Activated CD4-positive, alpha-beta T cell treated with anti-CD3 and anti-CD28 coated beads, Interleukin-2, amount 10 ng/mL, durations not matched to agents 7 days and 5 days (primary cell): ENCODE measurements around the gene CASP9. TPM values are rescaled to one million over a fixed set of nuclear protein-coding genes. Genes with fewer than 3 reads are reported as not detected.
"Not testable (repeated sequence)": the region's sequence is repeated elsewhere in the genome, so short reads cannot be mapped to it uniquely, and the experiment has no call there.

ENCODE experiments used
- CTCF ChIA-PET: fragments of 350-600 bp; sonication (Branson Sonifier 250); formaldehyde crosslinking; loops from one replicate; lab custom pipeline; 2021; ENCODE audit warnings: antibody characterized with exemption; lab: Charles Lee
- POLR2A ChIA-PET: fragments of 350-600 bp; sonication (Branson Sonifier 250); formaldehyde crosslinking; loops from one replicate; lab custom pipeline; 2021; ENCODE audit warnings: antibody characterized with exemption; lab: Charles Lee
- DNase-seq: peaks from one replicate; pipeline ENCODE4 v3.0.0-alpha.2; 2020
- H3K27ac Mint-ChIP-seq: one replicate; pipeline ENCODE4 v1.8.0; 2021; ENCODE audit warnings: mild to moderate bottlenecking, moderate library complexity, mixed read lengths
- H3K27me3 Mint-ChIP-seq: one replicate; pipeline ENCODE4 v1.8.0; 2021; ENCODE audit warnings: mixed read lengths
- H3K36me3 Mint-ChIP-seq: one replicate; pipeline ENCODE4 v1.8.0; 2021; ENCODE audit warnings: low read depth, mixed read lengths
- H3K4me1 Mint-ChIP-seq: one replicate; pipeline ENCODE4 v1.8.0; 2021; ENCODE audit warnings: mixed read lengths
- H3K4me3 Mint-ChIP-seq: one replicate; pipeline ENCODE4 v1.8.0; 2021; ENCODE audit warnings: mild to moderate bottlenecking, moderate library complexity, mixed read lengths
- H3K9me3 Mint-ChIP-seq: one replicate; pipeline ENCODE4 v1.8.0; 2021; ENCODE audit warnings: mixed read lengths
- total RNA-seq, 2 experiments: library from RNA; stranded (reverse); gene quantifications; one replicate each; pipeline ENCODE4 v1.2.3, GENCODE V29; 2021

CASP9 gene
- total RNA-seq, 2 experiments from 2014 or later, result 11.3 to 13.4 TPM

DNA sequence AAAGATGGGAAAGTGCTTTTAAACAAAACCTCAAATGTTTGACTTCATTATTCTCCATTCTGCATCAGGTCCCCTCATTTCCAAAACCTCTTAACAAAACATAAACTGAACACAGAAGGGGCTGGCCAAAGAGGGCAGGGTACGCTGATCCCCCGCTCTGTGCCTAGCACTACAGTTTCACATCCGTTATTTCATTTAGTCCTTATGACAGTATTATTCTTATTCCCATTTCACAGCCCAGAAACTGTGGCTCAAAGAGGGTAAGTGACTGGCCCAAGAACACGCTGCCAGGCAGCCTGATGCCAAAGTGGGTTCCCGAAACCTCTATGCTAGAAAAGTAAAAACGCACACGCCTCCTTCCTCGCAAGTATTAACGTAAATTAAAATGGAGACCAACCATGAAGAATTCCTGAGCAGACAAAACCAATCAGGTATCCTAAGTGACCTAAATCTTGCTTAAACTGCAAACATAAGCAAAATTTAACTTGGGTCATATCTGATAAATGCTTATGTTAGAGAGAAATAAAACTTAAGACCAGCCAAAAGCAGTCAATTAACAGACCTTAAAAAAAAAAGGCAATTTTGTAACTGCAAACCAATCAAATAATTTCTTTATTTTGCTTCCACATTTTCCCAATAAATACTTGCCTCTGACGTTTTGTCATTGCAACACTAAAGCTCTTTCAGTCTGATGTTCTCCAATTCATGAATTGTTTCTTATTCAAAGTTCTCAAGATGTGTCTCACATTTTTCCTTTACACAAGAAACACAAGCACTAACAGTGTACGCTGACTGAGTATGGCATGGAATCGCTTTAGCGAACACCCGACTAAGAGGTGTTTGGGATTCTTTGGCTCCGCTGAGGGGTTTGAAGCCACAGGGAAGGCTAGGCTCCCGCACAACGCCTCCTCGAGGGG lies 653 bp downstream of the CASP9 start:
- CTCF ChIA-PET, result no interaction called here
- Mint-ChIP-seq H3K9me3 (no peaks in the 10 kb centered on the region), H3K27ac (peak overlapping the region; percentile 98), H3K4me3 (peak overlapping the region; percentile 88), H3K27me3 (no peaks in the 10 kb centered on the region), H3K4me1 (peaks cover 60% of the 10 kb centered on the region), H3K36me3 (peaks cover 4% of the 10 kb centered on the region)
- POLR2A ChIA-PET, result interaction anchor here (1.3 kb wide), 1 partner anchor 9 kb away, joined by 16 read pairs; no protein-coding TSS in a partner anchor
- DNase-seq, result no peak

DNA sequence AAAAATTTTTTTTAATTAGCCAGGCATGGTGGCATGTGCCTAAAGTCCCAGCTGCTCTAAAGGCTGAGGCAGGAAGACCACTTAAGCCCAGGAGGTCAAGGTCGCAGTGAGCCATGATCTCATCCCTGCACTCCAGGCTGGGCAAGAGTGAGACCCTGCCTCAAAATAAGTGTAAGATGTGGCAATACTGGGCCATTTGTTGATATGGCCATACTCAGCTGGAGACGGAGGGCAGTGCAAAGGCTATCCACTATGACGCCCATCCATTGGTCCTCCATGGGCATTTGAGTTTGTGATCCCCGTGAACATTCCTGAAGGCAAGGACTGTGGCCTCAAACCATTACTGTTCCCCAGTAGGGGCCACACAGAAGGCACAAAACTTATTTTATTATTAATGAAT lies 1.5 kb downstream of the CASP9 start:
- Mint-ChIP-seq H3K4me3 (peak overlapping the region; percentile 36), H3K4me1 (peaks cover 58% of the 10 kb centered on the region), H3K27ac (no peak overlapping the region), H3K36me3 (peaks cover 12% of the 10 kb centered on the region), H3K27me3 (no peaks in the 10 kb centered on the region), H3K9me3 (no peaks in the 10 kb centered on the region)
- CTCF ChIA-PET, result no interaction called here
- POLR2A ChIA-PET, result no interaction called here
- no peak for DNase-seq

DNA sequence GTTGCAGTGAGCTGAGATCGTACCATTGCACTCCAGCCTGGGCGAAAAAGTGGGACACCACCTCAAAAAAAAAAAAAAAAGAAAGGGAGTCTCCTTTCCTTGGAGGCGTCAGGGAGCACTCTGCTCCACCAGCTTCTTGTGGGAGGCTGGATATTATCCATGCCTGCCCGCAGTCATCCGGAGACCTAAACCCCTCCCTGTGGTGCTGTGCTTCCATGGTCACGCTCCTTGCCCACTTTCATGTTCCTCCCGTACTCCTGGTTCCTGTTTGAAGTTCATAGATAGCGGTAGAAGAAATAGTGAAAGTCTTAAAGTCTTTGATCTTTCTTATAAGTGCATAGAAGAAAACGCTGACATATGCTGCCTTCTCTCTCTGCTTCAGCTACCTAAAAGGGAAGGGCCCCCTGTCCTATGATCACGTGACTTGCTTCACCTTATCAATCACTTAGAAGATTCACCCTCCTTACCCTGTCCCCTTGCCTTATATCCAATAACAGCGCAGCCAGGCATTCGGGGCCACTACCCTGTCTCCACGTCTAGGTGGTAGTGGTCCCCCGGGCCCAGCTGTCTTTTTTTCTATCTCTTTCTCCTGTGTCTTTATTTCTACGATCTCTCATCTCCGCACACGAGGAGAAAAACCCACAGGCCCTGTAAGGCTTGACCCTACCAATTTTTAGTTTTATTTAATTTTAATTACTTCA lies 2.7 kb downstream of the CASP9 start:
- peaks cover 24% of the 10 kb centered on the region for H3K36me3 Mint-ChIP-seq
- H3K4me3 Mint-ChIP-seq, H3K9me3 Mint-ChIP-seq, DNase-seq, H3K27me3 Mint-ChIP-seq, CTCF ChIA-PET: not testable (repeated sequence)
- POLR2A ChIA-PET, result interaction anchor here (0.6 to 0.7 kb wide), 2 partner anchors 104 to 273 kb away, joined by 3 to 6 read pairs; no protein-coding TSS in a partner anchor
- H3K27ac Mint-ChIP-seq, result peak overlapping the region; percentile 71
- peaks cover 62% of the 10 kb centered on the region for H3K4me1 Mint-ChIP-seq

DNA sequence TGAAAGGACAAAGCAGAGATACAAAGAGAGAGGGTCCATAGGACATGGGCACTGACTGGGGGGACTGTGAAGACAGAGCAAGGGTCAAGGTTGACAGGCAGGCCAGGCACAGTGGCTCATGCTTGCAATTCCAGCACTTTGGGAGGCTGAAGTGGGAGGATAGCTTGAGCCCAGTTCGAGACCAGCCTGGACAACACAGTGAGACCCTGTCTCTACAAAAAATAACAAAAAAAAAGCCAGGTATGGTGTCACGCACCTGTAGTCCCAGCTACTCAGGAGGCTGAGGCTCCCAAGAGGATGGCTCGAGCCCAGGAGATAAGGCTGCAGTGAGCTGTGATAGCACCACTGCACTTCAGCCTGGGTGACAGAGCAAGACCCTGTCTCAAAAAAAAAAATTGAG lies 4.4 kb downstream of the CASP9 start:
- POLR2A ChIA-PET, result no interaction called here
- Mint-ChIP-seq H3K36me3 (peaks cover 32% of the 10 kb centered on the region), H3K27ac (no peak overlapping the region)

DNA sequence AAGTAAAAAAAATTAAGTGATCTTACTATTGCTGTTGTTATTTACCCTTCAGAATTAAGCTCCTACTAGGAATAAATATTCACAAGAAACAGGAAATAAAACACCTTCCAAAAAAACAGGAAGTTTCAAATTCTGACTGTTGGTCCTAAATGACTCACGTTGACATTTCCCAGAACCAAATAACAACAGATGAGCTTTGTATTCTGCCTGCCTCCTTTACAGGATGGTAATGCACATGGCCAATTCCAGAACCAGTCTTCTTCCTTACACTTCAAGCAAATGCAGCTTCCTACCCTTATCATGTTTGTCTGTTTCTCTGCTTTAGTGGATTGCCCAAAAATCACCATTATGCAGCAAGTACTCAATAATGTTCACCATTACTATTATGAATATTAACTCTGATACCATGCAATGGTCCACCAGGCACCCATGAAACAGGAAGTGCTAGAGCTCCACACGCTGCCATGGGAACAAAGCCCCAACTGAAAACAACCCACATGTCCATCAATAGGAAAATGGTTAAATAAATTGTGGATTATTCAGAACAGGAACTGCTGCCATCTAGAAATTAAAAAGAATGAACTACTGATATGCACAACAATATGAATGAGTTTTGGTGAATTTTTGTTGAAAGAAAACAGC lies 8.9 kb downstream of the CASP9 start:
- no peak for DNase-seq
- Mint-ChIP-seq H3K27me3 (no peaks in the 10 kb centered on the region), H3K36me3 (peaks cover 54% of the 10 kb centered on the region), H3K4me3 (peak overlapping the region; percentile 1), H3K4me1 (peaks cover 56% of the 10 kb centered on the region), H3K27ac (peak overlapping the region; percentile 86), H3K9me3 (no peaks in the 10 kb centered on the region)
- ChIA-PET CTCF (interaction anchor here (1.0 to 1.6 kb wide), 2 partner anchors 8 to 102 kb away, joined by 3 read pairs; no protein-coding TSS in a partner anchor), POLR2A (interaction anchor here (0.5 to 1.2 kb wide), 2 partner anchors 9 to 109 kb away, joined by 7 to 16 read pairs; partner anchors contain the start of gene CASP9)

More for the DNA sequence above, 4.4 kb downstream of the CASP9 start:
- no peak for DNase-seq
- CTCF ChIA-PET, result interaction anchor here (1.2 kb wide), 1 partner anchor 15 kb away, joined by 3 read pairs; no protein-coding TSS in a partner anchor
- no peak overlapping the region for H3K4me3 Mint-ChIP-seq
- peaks cover 60% of the 10 kb centered on the region for H3K4me1 Mint-ChIP-seq
- no peaks in the 10 kb centered on the region for H3K9me3 Mint-ChIP-seq
- H3K27me3 Mint-ChIP-seq, result no peaks in the 10 kb centered on the region

DNA sequence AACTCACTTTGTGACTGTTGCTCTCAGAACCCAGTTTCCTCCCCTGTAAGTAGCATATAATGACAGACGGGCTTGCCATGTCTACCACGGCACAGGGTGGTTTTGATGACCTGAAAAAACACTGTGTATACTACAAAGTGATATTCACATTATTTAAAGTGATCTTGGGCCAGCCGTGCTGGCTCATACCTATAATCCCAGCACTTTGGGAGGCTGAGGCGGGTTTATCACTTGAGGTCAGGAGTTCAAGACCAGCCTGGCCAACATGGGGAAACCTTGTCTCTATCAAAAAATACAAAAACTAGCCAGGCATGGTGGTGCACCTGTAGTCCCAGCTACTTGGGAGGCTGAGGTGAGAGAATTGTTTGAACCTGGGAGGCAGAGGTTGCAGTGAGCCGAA lies 9.5 kb downstream of the CASP9 start:
- CTCF ChIA-PET, result interaction anchor here (1.0 to 1.6 kb wide), 3 partner anchors 8 to 102 kb away, joined by 3 read pairs; partner anchors contain the start of gene DNAJC16
- DNase-seq, H3K4me3 Mint-ChIP-seq, H3K27me3 Mint-ChIP-seq, H3K9me3 Mint-ChIP-seq: not testable (repeated sequence)
- POLR2A ChIA-PET, result interaction anchor here (1.2 kb wide), 1 partner anchor 9 kb away, joined by 16 read pairs; the partner anchor contains the start of gene CASP9
- Mint-ChIP-seq H3K4me1 (peaks cover 53% of the 10 kb centered on the region), H3K36me3 (peaks cover 54% of the 10 kb centered on the region), H3K27ac (peak overlapping the region; percentile 62)

DNA sequence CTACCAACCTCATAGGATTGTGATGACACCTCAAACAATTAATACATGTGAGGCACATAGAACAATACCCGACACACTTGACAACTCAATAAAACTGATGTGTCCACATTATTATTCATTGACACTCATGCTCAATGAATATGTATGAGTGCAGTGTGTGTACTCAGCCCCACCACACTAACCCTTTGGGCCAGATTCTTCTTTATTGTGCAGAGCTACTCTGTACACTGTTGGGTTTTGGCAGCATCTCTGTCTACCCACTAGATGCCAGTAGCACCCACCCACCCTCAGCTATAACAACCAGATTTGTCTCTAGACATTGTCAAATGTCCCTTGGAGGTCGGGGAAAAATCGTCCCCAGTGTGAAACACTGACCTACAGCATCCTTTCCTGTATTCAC lies 10.1 kb downstream of the CASP9 start:
- Mint-ChIP-seq H3K27me3 (no peaks in the 10 kb centered on the region), H3K9me3 (no peaks in the 10 kb centered on the region), H3K36me3 (peaks cover 52% of the 10 kb centered on the region), H3K4me1 (peaks cover 51% of the 10 kb centered on the region), H3K4me3 (no peak overlapping the region), H3K27ac (peak overlapping the region; percentile 62)
- no peak for DNase-seq
- CTCF ChIA-PET, result interaction anchor here (0.6 to 1.6 kb wide), 5 partner anchors 10 to 193 kb away, joined by 3 read pairs; partner anchors contain the start of gene DNAJC16
- POLR2A ChIA-PET, result no interaction called here

DNA sequence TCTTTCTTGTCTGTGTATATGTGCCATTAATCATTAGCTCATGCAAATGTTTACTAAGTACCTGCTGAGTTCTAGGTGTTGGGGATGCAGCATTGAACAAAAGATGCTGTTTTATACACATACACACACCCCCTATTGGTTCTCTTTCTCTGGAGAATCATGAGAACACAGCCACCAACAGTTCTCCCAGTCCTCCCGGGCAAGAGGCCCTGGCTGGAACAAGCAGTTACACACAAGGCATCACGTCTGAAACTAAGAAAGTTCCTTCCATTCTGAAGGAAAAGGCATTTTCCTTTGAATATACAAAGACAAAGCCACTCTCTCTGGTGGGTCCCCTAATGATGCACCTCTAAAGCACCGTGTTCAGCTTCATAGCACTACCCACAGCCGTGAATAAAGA lies 10.8 kb downstream of the CASP9 start:
- Mint-ChIP-seq H3K27ac (peak overlapping the region; percentile 22), H3K4me1 (peaks cover 47% of the 10 kb centered on the region), H3K27me3 (no peaks in the 10 kb centered on the region), H3K36me3 (peaks cover 48% of the 10 kb centered on the region), H3K9me3 (no peaks in the 10 kb centered on the region), H3K4me3 (no peak overlapping the region)
- no peak for DNase-seq
- ChIA-PET POLR2A (no interaction called here), CTCF (interaction anchor here (0.6 to 1.6 kb wide), 4 partner anchors 9 to 193 kb away, joined by 3 read pairs; no protein-coding TSS in a partner anchor)

DNA sequence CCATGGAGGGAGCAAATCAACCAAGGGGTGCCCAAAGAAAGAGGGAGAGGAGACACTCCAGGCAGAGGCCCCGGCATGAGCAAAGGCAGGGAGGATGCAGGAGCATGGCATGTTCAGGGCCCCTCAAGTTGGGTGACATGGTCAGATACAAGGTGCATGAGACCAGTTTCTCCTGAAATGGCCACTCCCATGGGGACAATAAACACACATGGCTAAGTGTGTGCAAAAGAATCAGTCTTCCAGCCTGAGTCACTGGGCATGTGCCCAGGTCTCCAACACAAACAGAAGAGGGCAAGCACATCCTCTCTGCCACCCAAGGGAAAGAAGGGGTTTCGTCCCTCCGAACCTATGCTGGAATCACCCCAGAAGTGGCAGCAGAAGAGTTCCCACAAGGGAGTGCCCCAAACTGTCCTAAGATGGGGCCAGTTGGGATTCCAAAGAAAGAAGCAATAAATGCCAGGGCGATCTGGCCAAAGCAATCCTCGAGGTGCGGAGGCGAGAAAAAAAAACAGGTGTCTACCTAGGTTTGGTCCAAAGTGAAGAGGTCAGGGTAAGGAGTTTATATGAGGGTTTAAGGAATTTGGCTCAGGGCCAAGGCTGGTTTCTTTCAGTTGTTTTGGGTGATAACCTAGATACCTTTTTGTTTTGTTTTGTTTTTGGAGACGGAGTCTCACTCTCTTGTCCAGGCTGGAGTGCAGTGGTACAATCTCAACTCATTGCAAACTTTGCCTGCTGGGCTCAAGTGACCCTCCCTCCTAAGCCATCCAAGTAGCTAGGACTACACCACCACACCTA lies 13.2 kb downstream of the CASP9 start:
- no peaks in the 10 kb centered on the region for H3K9me3 Mint-ChIP-seq
- peak overlapping the region; percentile 66 for H3K27ac Mint-ChIP-seq
- ChIA-PET POLR2A (interaction anchor here (0.6 kb wide), 1 partner anchor 272 kb away, joined by 3 read pairs; no protein-coding TSS in a partner anchor), CTCF (no interaction called here)
- H3K4me1 Mint-ChIP-seq, result peaks cover 31% of the 10 kb centered on the region
- H3K36me3 Mint-ChIP-seq, result peaks cover 29% of the 10 kb centered on the region
- H3K4me3 Mint-ChIP-seq, result no peak overlapping the region
- no peaks in the 10 kb centered on the region for H3K27me3 Mint-ChIP-seq
- no peak for DNase-seq

DNA sequence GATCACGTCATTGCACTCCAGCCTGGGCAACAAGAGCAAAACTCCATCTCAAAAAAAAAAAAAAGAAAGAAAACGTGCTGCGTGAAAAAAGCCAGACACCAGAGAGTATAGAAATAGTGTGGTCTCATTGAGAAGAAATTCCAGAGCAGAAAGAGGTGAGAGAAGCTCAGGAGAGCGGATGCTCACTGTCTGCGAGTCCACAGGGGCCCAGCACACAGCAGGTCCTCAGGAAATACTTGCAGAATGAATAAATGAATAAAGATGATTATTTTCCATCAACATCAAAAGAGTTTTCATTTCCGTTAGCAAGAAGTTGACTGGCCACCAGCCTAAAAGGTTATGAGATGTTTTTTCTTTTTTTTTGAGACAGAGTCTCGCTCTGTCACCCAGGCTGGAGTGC lies 14.4 kb downstream of the CASP9 start:
- Mint-ChIP-seq H3K9me3 (no peaks in the 10 kb centered on the region), H3K27ac (no peak overlapping the region), H3K4me3 (no peak overlapping the region), H3K36me3 (peaks cover 22% of the 10 kb centered on the region), H3K27me3 (no peaks in the 10 kb centered on the region), H3K4me1 (peaks cover 20% of the 10 kb centered on the region)
- no peak for DNase-seq
- CTCF ChIA-PET, result no interaction called here
- POLR2A ChIA-PET, result no interaction called here

DNA sequence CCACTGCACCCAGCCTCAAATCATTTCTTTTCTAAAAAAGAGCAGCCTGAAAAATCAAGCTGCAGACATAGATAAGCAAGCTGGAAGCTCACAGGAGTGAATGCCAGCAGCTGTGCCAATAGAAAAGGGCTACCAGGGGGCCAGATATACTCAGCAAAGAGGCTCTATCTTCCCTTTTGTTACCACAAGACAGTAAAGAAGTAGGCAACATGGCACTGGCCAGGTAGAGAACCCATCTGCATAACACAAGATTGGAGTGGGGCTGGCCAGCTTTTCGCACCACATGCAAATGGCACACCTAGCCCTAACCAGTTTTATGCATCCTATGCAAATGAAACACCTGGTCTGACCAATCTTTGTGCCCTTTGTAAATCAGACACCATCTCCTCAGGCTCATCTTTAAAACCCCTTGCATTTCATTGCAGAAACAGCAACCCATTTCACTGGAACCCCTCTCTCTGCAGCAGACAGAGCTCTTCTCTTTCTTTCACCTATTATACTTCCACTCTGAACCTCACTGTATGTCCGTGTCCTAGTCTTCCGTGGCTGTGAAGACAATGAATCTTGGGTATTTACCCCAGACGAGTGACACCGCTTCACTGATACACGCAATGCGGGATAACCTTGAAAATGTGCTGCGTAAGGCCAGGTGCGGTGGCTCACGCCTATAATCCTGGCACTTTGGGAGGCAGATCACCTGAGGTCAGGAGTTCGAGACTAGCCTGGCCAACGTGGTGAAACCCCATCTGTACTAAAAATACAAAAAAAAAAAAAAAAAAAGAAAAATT lies 15.1 kb downstream of the CASP9 start:
- Mint-ChIP-seq H3K9me3 (no peaks in the 10 kb centered on the region), H3K27me3 (no peaks in the 10 kb centered on the region), H3K4me1 (peaks cover 13% of the 10 kb centered on the region), H3K36me3 (peaks cover 15% of the 10 kb centered on the region), H3K4me3 (no peak overlapping the region), H3K27ac (no peak overlapping the region)
- DNase-seq, result no peak
- POLR2A ChIA-PET, result no interaction called here
- CTCF ChIA-PET, result no interaction called here
